ENCODE results near the gene OSBPL5. TPM values are rescaled to one million over a fixed set of nuclear protein-coding genes. Genes with fewer than 3 reads are reported as not detected.

The OSBPL5 gene
- total RNA-seq, 1 experiment from 2014 or later = 51.4 TPM

- intact Hi-C loops (cut with micrococcal nuclease) = no loop called here
- POLR2A ChIA-PET (ENCODE audit: unreplicated experiment) = no interaction called here
- Histone ChIP-seq H3K9ac (ENCODE audit: low read length) (no peak overlapping the region), H3K9me3 (ENCODE audit: low read length) (no peaks in the 10 kb centered on the region), H3K4me2 (ENCODE audit: low read length) (no peak overlapping the region), H3K27ac (ENCODE audit: low read length) (no peak overlapping the region), H3K9me2 (replicated peaks; ENCODE audit: low read length) (no peaks in the 10 kb centered on the region), H3K4me3 (ENCODE audit: low read length) (no peak overlapping the region), H3K79me2 (ENCODE audit: low read length) (no peaks in the 10 kb centered on the region), H3K36me3 (ENCODE audit: low read depth, low read length) (no peaks in the 10 kb centered on the region), H3F3A (ENCODE audit: low read length, unreplicated experiment) (no peaks in the 10 kb centered on the region), H2AFZ (ENCODE audit: low read length) (no peak overlapping the region), H4K20me1 (ENCODE audit: low read length) (no peaks in the 10 kb centered on the region), H3K4me1 (ENCODE audit: insufficient read depth, low read length) (peaks cover under 1% of the 10 kb centered on the region; the same call in 1 of the 2 replicates), H3K27me3 (ENCODE audit: low read length) (no peaks in the 10 kb centered on the region)
- BruUV-seq (replicated peaks) = no TSS peak
- no peak for ATAC-seq
- CTCF ChIA-PET = no interaction called here
- TF ChIP-seq EZH2 (IDR thresholded peaks at IDR 0.05; ENCODE audit: low read length, unreplicated experiment) (no peak), EZH2phosphoT487 (IDR thresholded peaks at IDR 0.05; ENCODE audit: borderline replicate concordance, low read length) (no peak), CTCF (conservative IDR thresholded peaks at IDR 0.05; ENCODE audit: low read depth, low read length) (no peak)
- no peak for DNase-seq
Observed at GRCh38 chr11:3132271-3132781, 32.8 kb downstream of the OSBPL5 start.

- intact Hi-C loops (cut with micrococcal nuclease) = no loop called here
- POLR2A ChIA-PET (ENCODE audit: unreplicated experiment) = no interaction called here
- no peak for TF ChIP-seq EZH2phosphoT487 (IDR thresholded peaks at IDR 0.05; ENCODE audit: borderline replicate concordance, low read length)
- no peak for TF ChIP-seq EZH2 (IDR thresholded peaks at IDR 0.05; ENCODE audit: low read length, unreplicated experiment)
- no peak for TF ChIP-seq CTCF (conservative IDR thresholded peaks at IDR 0.05; ENCODE audit: low read depth, low read length)
- Histone ChIP-seq H3K9me3 (ENCODE audit: low read length) (no peaks in the 10 kb centered on the region), H3K4me2 (ENCODE audit: low read length) (no peak overlapping the region), H3K27me3 (ENCODE audit: low read length) (no peaks in the 10 kb centered on the region), H2AFZ (ENCODE audit: low read length) (no peak overlapping the region), H3K9ac (ENCODE audit: low read length) (no peak overlapping the region), H3K27ac (ENCODE audit: low read length) (no peak overlapping the region), H3K9me2 (replicated peaks; ENCODE audit: low read length) (no peaks in the 10 kb centered on the region), H3K36me3 (ENCODE audit: low read depth, low read length) (no peaks in the 10 kb centered on the region), H4K20me1 (ENCODE audit: low read length) (no peaks in the 10 kb centered on the region), H3K79me2 (ENCODE audit: low read length) (peaks cover under 1% of the 10 kb centered on the region; the same call in 1 of the 2 replicates), H3K4me1 (ENCODE audit: insufficient read depth, low read length) (peaks cover 8% of the 10 kb centered on the region), H3F3A (ENCODE audit: low read length, unreplicated experiment) (no peaks in the 10 kb centered on the region), H3K4me3 (ENCODE audit: low read length) (no peak overlapping the region)
- DNase-seq = no peak
- no TSS peak for BruUV-seq (replicated peaks)
- CTCF ChIA-PET = interaction anchor here (0.9 kb wide), 1 partner anchor 40 kb away, joined by 4 read pairs; no protein-coding TSS in a partner anchor
- ATAC-seq = no peak
Observed at GRCh38 chr11:3131330-3131941, 33.7 kb downstream of the OSBPL5 start.
